Caco-2 (cell line): ENCODE measurements around the gene URI1. TPM values are rescaled to one million over a fixed set of nuclear protein-coding genes. Genes with fewer than 3 reads are reported as not detected.

Source experiments
- BruUV-seq: library from RNA; stranded (reverse); fragments of 400-500 nt; replicated peaks from 2 replicates; lab custom pipeline; 2021; lab: Mats Ljungman, UMichigan
- CTCF ChIA-PET: fragments of 300-600 bp; sonication (Branson Sonifier 250); formaldehyde crosslinking; loops from one replicate; lab custom pipeline; 2022; ENCODE audit warnings: antibody characterized with exemption; lab: Charles Lee
- POLR2A ChIA-PET: fragments of 300-600 bp; sonication (Branson Sonifier 250); formaldehyde crosslinking; loops from one replicate; lab custom pipeline; 2022; ENCODE audit warnings: antibody characterized with exemption; lab: Charles Lee
- DNase-seq, 2 experiments: peaks; one replicate each; pipeline versions ENCODE4 v3.0.0 to v3.0.0-alpha.2; 2020 to 2022
- H3K27me3 ChIP-seq: replicated peaks from 2 replicates; pipeline ENCODE4 v1.6.0; 2011; ENCODE audit warnings: low read length; ENCODE audit not compliant: control insufficient read depth, insufficient read depth
- H3K36me3 ChIP-seq: 2 replicates; pipeline ENCODE4 v1.5.1; 2011; ENCODE audit warnings: low read length; ENCODE audit not compliant: control insufficient read depth, insufficient read depth
- H3K4me1 ChIP-seq: fragments of 250-450 bp; sonication (Bioruptor Pico); 2 replicates; pipeline ENCODE4 v1.5.1; 2020; ENCODE audit warnings: mild to moderate bottlenecking
- H3K4me3 ChIP-seq: 2 replicates; pipeline ENCODE4 v1.5.1; 2011; ENCODE audit warnings: low read depth, mild to moderate bottlenecking, control low read depth, low read length
- H3K9me3 ChIP-seq: fragments of 250-450 bp; sonication (Bioruptor Pico); 2 replicates; pipeline ENCODE4 v1.5.1; 2020; ENCODE audit warnings: mild to moderate bottlenecking, moderate library complexity
- H3K27ac Mint-ChIP-seq: one replicate; pipeline ENCODE4 v1.8.0; 2022; ENCODE audit warnings: mixed read lengths; ENCODE audit not compliant: unreplicated experiment
- H3K27me3 Mint-ChIP-seq: one replicate; pipeline ENCODE4 v1.8.0; 2022; ENCODE audit warnings: mixed read lengths; ENCODE audit not compliant: insufficient read depth, unreplicated experiment
- H3K36me3 Mint-ChIP-seq: one replicate; pipeline ENCODE4 v1.8.0; 2022; ENCODE audit warnings: mild to moderate bottlenecking, mixed read lengths; ENCODE audit not compliant: insufficient read depth, unreplicated experiment
- H3K4me1 Mint-ChIP-seq: one replicate; pipeline ENCODE4 v1.8.0; 2022; ENCODE audit warnings: low read depth, mixed read lengths; ENCODE audit not compliant: unreplicated experiment
- H3K4me3 Mint-ChIP-seq: one replicate; pipeline ENCODE4 v1.8.0; 2022; ENCODE audit warnings: mild to moderate bottlenecking, moderate library complexity, mixed read lengths; ENCODE audit not compliant: unreplicated experiment
- H3K9me3 Mint-ChIP-seq: one replicate; pipeline ENCODE4 v1.8.0; 2022; ENCODE audit warnings: mixed read lengths; ENCODE audit not compliant: unreplicated experiment
- CTCF ChIP-seq, 2 experiments: fragments of 200-600 bp in 1 of 2; IDR thresholded peaks; 1 replicate in 1 of 2; 2 replicates in 1 of 2; pipeline versions ENCODE4 v1.5.1 to v1.8.0; 2011 to 2022; ENCODE audit warnings: antibody characterized with exemption in 1 of 2, control low read depth in 1 of 2, inconsistent platforms in 1 of 2, low read depth in 1 of 2, low read length in 1 of 2, mild to moderate bottlenecking in 1 of 2, moderate library complexity in 1 of 2; ENCODE audit not compliant: insufficient read depth in 1 of 2, severe bottlenecking in 1 of 2, unreplicated experiment in 1 of 2
- intact Hi-C: fragments of 100-400 bp; cut with micrococcal nuclease; formaldehyde crosslinking; loops from one replicate; pipeline ENCODE4 v1.10.0; 2022; ENCODE audit not compliant: unreplicated experiment
- total RNA-seq: library from RNA; stranded (reverse); gene quantifications from 2 replicates; pipeline ENCODE4 v1.2.3, GENCODE V29; 2022

Gene URI1
- total RNA-seq, 1 experiment from 2014 or later, result 59.5 TPM

- ChIA-PET CTCF (no interaction called here), POLR2A (no interaction called here)
- intact Hi-C loops, result no loop called here
- Histone ChIP-seq H3K27me3 (no peaks in the 10 kb centered on the region), H3K4me3 (no peak overlapping the region), H3K9me3 (no peaks in the 10 kb centered on the region), H3K36me3 (no peaks in the 10 kb centered on the region), H3K4me1 (no peaks in the 10 kb centered on the region)
- no peak for DNase-seq
- no TSS peak for BruUV-seq
- no peaks in the 10 kb centered on the region for H3K36me3 Mint-ChIP-seq
- H3K9me3 Mint-ChIP-seq, result peaks cover 8% of the 10 kb centered on the region
- peaks cover 4% of the 10 kb centered on the region for H3K27me3 Mint-ChIP-seq
- no peak overlapping the region for H3K27ac Mint-ChIP-seq
- H3K4me1 Mint-ChIP-seq, result no peaks in the 10 kb centered on the region
- no peak overlapping the region for H3K4me3 Mint-ChIP-seq
- TF ChIP-seq CTCF (IDR thresholded peaks at IDR 0.05; ENCODE audit: insufficient read depth in 1 of 2, low read depth in 1 of 2, low read length in 1 of 2, severe bottlenecking in 1 of 2, unreplicated experiment in 1 of 2), result no peak
Observed at GRCh38 chr19:30053558-30053957, 111.5 kb downstream of the URI1 start.

GRCh38 chr19:30054210-30054609 lies 112.2 kb downstream of the URI1 start:
- Histone ChIP-seq H3K36me3 (no peaks in the 10 kb centered on the region), H3K9me3 (no peaks in the 10 kb centered on the region), H3K4me1 (no peaks in the 10 kb centered on the region), H3K4me3 (no peak overlapping the region), H3K27me3 (no peaks in the 10 kb centered on the region)
- H3K4me1 Mint-ChIP-seq, result no peaks in the 10 kb centered on the region
- no TSS peak for BruUV-seq
- intact Hi-C loops, result no loop called here
- POLR2A ChIA-PET, result no interaction called here
- peaks cover 8% of the 10 kb centered on the region for H3K9me3 Mint-ChIP-seq
- CTCF ChIA-PET, result no interaction called here
- no peak overlapping the region for H3K27ac Mint-ChIP-seq
- H3K4me3 Mint-ChIP-seq, result no peak overlapping the region
- no peak for TF ChIP-seq CTCF (IDR thresholded peaks at IDR 0.05; ENCODE audit: insufficient read depth in 1 of 2, low read depth in 1 of 2, low read length in 1 of 2, severe bottlenecking in 1 of 2, unreplicated experiment in 1 of 2)
- H3K36me3 Mint-ChIP-seq, result no peaks in the 10 kb centered on the region
- H3K27me3 Mint-ChIP-seq, result peaks cover 4% of the 10 kb centered on the region
- DNase-seq, result no peak

- H3K4me1 Mint-ChIP-seq, result no peaks in the 10 kb centered on the region
- ChIA-PET CTCF (no interaction called here), POLR2A (no interaction called here)
- no peaks in the 10 kb centered on the region for H3K36me3 Mint-ChIP-seq
- Histone ChIP-seq H3K4me1 (no peaks in the 10 kb centered on the region), H3K9me3 (no peaks in the 10 kb centered on the region), H3K4me3 (no peak overlapping the region), H3K27me3 (no peaks in the 10 kb centered on the region), H3K36me3 (no peaks in the 10 kb centered on the region)
- H3K27ac Mint-ChIP-seq, result no peak overlapping the region
- BruUV-seq, result no TSS peak
- H3K9me3 Mint-ChIP-seq, result peaks cover 8% of the 10 kb centered on the region
- DNase-seq, result no peak
- no peak overlapping the region for H3K4me3 Mint-ChIP-seq
- peaks cover 7% of the 10 kb centered on the region for H3K27me3 Mint-ChIP-seq
- TF ChIP-seq CTCF (IDR thresholded peaks at IDR 0.05; ENCODE audit: insufficient read depth in 1 of 2, low read depth in 1 of 2, low read length in 1 of 2, severe bottlenecking in 1 of 2, unreplicated experiment in 1 of 2), result no peak
- intact Hi-C loops, result no loop called here
Observed at GRCh38 chr19:30056580-30056979, 114.5 kb downstream of the URI1 start.
